Nephron progenitor cell (in vitro differentiated cells): ENCODE results near the gene NDUFAF5.
"Not testable (repeated sequence)": the region's sequence is repeated elsewhere in the genome, so short reads cannot be mapped to it uniquely, and the experiment has no call there.

Experiments
- DNase-seq: peaks from one replicate; pipeline ENCODE4 v3.0.0; 2021
- H3K27ac Mint-ChIP-seq: 2 replicates; pipeline ENCODE4 v1.8.0; 2021; ENCODE audit warnings: mild to moderate bottlenecking, moderate library complexity, mixed read lengths
- H3K27me3 Mint-ChIP-seq: 2 replicates; pipeline ENCODE4 v1.8.0; 2021; ENCODE audit warnings: mild to moderate bottlenecking, low read depth, mixed read lengths; ENCODE audit not compliant: poor library complexity
- H3K36me3 Mint-ChIP-seq: 2 replicates; pipeline ENCODE4 v1.8.0; 2021; ENCODE audit warnings: low read depth, mixed read lengths
- H3K4me1 Mint-ChIP-seq: 2 replicates; pipeline ENCODE4 v1.8.0; 2021; ENCODE audit warnings: mixed read lengths
- H3K4me3 Mint-ChIP-seq: 2 replicates; pipeline ENCODE4 v1.8.0; 2021; ENCODE audit warnings: mild to moderate bottlenecking, moderate library complexity, mixed read lengths
- H3K9me3 Mint-ChIP-seq: 2 replicates; pipeline ENCODE4 v1.8.0; 2021; ENCODE audit warnings: mild to moderate bottlenecking, moderate library complexity, mixed read lengths
- TF ChIP-seq, protein P1 (sequence below): fragments of 200-600 bp; sonication (generic); IDR thresholded peaks from 2 replicates; pipeline ENCODE4 v1.5.0; 2021; ENCODE audit warnings: antibody characterized with exemption

The NDUFAF5 gene

GRCh38 chr20:13784893-13785715, at the start of gene NDUFAF5, which contains the start of gene ESF1:
TSS of gene NDUFAF5 (plus strand) at chr20:13785028. CDS start at chr20:13785069, 41 bp downstream.
TSS of gene ESF1 (minus strand) at chr20:13784919. CDS start at chr20:13783140, 1,779 bp downstream.
- Mint-ChIP-seq H3K36me3 (peaks cover 39% of the 10 kb centered on the region), H3K27ac (peak within 1 kb of the TSS; percentile 99), H3K4me1 (peaks cover 52% of the 10 kb centered on the region), H3K27me3 (no peaks in the 10 kb centered on the region), H3K9me3 (no peaks in the 10 kb centered on the region), H3K4me3 (peak within 1 kb of the TSS; percentile 98)
- DNase-seq = peak; percentile 92
- TF ChIP-seq, protein P1, sequence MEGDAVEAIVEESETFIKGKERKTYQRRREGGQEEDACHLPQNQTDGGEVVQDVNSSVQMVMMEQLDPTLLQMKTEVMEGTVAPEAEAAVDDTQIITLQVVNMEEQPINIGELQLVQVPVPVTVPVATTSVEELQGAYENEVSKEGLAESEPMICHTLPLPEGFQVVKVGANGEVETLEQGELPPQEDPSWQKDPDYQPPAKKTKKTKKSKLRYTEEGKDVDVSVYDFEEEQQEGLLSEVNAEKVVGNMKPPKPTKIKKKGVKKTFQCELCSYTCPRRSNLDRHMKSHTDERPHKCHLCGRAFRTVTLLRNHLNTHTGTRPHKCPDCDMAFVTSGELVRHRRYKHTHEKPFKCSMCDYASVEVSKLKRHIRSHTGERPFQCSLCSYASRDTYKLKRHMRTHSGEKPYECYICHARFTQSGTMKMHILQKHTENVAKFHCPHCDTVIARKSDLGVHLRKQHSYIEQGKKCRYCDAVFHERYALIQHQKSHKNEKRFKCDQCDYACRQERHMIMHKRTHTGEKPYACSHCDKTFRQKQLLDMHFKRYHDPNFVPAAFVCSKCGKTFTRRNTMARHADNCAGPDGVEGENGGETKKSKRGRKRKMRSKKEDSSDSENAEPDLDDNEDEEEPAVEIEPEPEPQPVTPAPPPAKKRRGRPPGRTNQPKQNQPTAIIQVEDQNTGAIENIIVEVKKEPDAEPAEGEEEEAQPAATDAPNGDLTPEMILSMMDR = no peak

GRCh38 chr20:13735826-13736225, 49.0 kb upstream of the NDUFAF5 start:
- DNase-seq = no peak
- no peak overlapping the region for H3K27ac Mint-ChIP-seq
- H3K4me3 Mint-ChIP-seq = no peak overlapping the region
- peaks cover 78% of the 10 kb centered on the region for H3K36me3 Mint-ChIP-seq
- H3K9me3 Mint-ChIP-seq = peaks cover 17% of the 10 kb centered on the region
- peaks cover 3% of the 10 kb centered on the region for H3K27me3 Mint-ChIP-seq
- TF ChIP-seq, protein P1 = no peak
- no peaks in the 10 kb centered on the region for H3K4me1 Mint-ChIP-seq

GRCh38 chr20:13736436-13737191, 48.2 kb upstream of the NDUFAF5 start:
- TF ChIP-seq, protein P1 = no peak
- Mint-ChIP-seq H3K27me3 (peaks cover 3% of the 10 kb centered on the region), H3K27ac (no peak overlapping the region), H3K9me3 (peaks cover 24% of the 10 kb centered on the region), H3K36me3 (peaks cover 78% of the 10 kb centered on the region), H3K4me3 (no peak overlapping the region), H3K4me1 (no peaks in the 10 kb centered on the region)
- no peak for DNase-seq

DNA sequence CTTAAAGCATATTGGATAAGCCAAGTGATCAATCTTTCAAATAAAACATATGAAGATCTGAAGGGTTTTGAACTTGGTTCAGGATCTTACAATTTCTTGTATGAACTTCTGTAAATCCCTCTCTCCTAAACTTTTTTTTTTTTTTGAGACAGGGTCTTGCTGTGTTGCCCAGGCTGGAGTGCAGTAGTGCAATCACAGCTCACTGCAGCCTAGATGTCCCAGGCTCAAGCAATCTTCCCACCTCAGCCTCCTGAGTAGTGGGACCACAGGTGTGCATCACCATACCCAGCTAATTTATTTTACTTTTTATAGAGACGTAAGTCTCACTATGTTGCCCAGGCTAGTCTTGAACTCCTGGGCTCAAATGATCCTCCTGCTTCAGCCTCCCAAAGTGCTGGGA, 46.6 kb upstream of the NDUFAF5 start:
- not testable (repeated sequence) for H3K27ac Mint-ChIP-seq, DNase-seq, H3K4me1 Mint-ChIP-seq, H3K27me3 Mint-ChIP-seq, H3K4me3 Mint-ChIP-seq
- Mint-ChIP-seq H3K36me3 (peaks cover 78% of the 10 kb centered on the region), H3K9me3 (peaks cover 38% of the 10 kb centered on the region)

DNA sequence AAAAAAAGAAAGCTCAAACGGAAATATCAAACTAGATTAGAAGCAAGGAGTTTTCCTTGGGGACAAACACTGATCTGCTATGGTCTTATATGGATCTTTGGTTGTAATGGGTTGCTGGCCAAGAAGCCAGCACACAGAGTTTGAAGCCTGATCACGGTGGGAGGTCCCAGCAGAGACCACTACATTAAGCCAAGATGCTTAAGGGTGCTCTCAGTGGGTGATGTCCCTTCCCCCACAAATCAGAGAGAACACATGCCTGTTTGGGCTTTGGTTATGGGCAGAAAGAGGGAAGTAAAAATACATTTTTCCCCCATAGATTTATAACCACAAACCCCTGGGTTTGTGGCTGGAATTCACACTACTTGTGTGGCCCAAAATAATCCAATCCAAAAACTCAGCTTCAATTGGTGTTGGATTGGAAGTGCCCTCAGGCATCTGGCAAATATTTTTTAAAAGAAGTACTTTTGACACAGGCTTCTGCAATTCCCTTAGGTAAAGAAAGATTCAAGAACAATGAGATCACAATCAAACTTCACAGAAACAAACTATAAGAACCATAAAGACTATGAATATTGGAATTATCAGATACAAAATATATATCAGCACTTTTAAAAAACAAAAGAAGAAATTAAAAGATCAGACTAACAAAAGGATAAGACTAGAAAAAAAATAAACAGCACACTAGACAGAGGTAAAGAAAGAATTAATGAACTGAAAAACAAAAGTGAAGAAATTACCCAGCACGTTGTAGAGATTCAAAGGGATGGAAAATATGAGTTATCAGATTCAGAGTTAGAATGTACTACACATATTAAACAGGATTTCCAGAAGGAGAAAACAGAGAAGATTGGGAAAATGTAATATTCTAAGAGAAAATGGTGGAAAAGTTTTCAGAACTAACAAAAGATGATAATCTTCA, 44.8 kb upstream of the NDUFAF5 start:
- Mint-ChIP-seq H3K27me3 (peaks cover 3% of the 10 kb centered on the region), H3K27ac (no peak overlapping the region), H3K9me3 (peaks cover 38% of the 10 kb centered on the region), H3K4me3 (no peak overlapping the region), H3K36me3 (peaks cover 78% of the 10 kb centered on the region), H3K4me1 (no peaks in the 10 kb centered on the region)
- TF ChIP-seq, protein P1 = no peak
- DNase-seq = no peak
